AG04450 (cell line): ENCODE data around the gene DNAJC15. TPM values are rescaled to one million over a fixed set of nuclear protein-coding genes. Genes with fewer than 3 reads are reported as not detected.

Experiments used
- CTCF ChIA-PET: fragments of 300-600, 350-600 bp; formaldehyde crosslinking; extraction: SDS; loops from one replicate; lab custom pipeline; 2022; ENCODE audit warnings: antibody characterized with exemption, inconsistent platforms; lab: Charles Lee
- POLR2A ChIA-PET: fragments of 350-600 bp; formaldehyde crosslinking; extraction: SDS; loops from one replicate; lab custom pipeline; 2021; ENCODE audit warnings: antibody characterized with exemption, inconsistent platforms; lab: Yijun Ruan, JAX
- DNase-seq: peaks from one replicate; pipeline ENCODE4 v3.0.0-alpha.2; 2011; ENCODE audit warnings: low read depth, low spot score
- H3K27ac ChIP-seq: one replicate; pipeline ENCODE4 v1.5.1; 2012; ENCODE audit warnings: low read depth, low read length, control low read depth
- H3K27me3 ChIP-seq: one replicate; pipeline ENCODE4 v1.6.0; 2012; ENCODE audit warnings: low read length; ENCODE audit not compliant: control insufficient read depth, insufficient read depth
- H3K4me3 ChIP-seq: 2 replicates; pipeline ENCODE4 v1.5.1; 2011; ENCODE audit warnings: mild to moderate bottlenecking, low read depth, low read length, control low read depth
- H3K9me3 ChIP-seq: 2 replicates; pipeline ENCODE4 v1.5.1; 2012; ENCODE audit warnings: low read length; ENCODE audit not compliant: control insufficient read depth, insufficient read depth
- polyA plus RNA-seq: library from polyadenylated mRNA; depleted of rRNA; stranded (reverse); fragments of >200 nt; gene quantifications from 2 replicates; pipeline ENCODE4 v1.2.3, GENCODE V29; 2011
- TF ChIP-seq, protein P1 (sequence below): IDR thresholded peaks from 2 replicates; pipeline ENCODE4 v1.5.1; 2011; ENCODE audit warnings: low read depth, low read length, control low read depth, inconsistent platforms

The DNAJC15 gene
- polyA plus RNA-seq, 1 experiment, result 48.6 TPM

DNA sequence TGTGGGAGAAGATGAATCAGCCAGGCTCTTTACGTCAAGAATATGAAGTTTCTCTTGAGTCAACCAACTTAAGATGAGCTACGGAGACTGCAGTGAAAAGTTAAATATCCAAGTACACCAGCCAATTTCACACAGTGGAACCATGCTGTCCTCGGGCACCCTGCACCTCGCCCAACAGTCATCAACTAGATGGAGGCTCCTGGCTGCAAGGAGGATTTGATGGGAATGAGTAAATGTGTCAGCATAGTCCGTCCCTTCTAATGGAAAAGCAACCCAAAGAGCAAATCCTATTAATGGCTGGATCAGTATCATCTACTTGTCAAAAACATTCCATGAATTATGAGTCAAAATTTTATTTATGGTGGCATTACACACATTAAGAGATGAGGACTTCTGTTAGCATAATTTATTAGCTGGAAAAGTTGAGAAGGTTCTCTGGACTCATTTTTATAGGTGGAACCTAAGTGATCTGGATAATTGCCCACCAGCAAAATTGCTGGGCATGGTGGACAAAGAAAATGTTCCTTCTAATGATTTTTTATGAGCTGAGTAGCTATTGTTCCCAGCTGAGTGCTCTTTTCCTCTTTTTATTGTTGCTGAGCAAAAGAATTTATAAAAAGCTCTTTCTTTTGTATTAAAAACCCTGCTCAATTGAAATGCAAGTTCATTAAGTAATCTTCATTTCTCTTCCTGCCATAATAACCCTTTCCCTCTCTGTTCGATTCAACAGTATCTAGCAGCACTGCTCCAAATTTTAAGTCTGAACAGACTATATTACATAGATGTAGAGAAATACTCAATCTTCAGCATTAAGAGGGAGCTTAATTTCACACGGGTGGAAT lies 88.4 kb downstream of the DNAJC15 start:
- H3K9me3 ChIP-seq, result no peaks in the 10 kb centered on the region
- DNase-seq, result no peak
- H3K4me3 ChIP-seq, result no peak overlapping the region
- ChIA-PET CTCF (interaction anchor here (0.5 to 1.2 kb wide), 5 partner anchors 16 to 693 kb away, joined by 3 to 7 read pairs (median 4); no protein-coding TSS in a partner anchor), POLR2A (no interaction called here)
- TF ChIP-seq, protein P1, sequence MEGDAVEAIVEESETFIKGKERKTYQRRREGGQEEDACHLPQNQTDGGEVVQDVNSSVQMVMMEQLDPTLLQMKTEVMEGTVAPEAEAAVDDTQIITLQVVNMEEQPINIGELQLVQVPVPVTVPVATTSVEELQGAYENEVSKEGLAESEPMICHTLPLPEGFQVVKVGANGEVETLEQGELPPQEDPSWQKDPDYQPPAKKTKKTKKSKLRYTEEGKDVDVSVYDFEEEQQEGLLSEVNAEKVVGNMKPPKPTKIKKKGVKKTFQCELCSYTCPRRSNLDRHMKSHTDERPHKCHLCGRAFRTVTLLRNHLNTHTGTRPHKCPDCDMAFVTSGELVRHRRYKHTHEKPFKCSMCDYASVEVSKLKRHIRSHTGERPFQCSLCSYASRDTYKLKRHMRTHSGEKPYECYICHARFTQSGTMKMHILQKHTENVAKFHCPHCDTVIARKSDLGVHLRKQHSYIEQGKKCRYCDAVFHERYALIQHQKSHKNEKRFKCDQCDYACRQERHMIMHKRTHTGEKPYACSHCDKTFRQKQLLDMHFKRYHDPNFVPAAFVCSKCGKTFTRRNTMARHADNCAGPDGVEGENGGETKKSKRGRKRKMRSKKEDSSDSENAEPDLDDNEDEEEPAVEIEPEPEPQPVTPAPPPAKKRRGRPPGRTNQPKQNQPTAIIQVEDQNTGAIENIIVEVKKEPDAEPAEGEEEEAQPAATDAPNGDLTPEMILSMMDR, result no peak
- H3K27me3 ChIP-seq, result no peaks in the 10 kb centered on the region
- H3K27ac ChIP-seq, result no peak overlapping the region

DNA sequence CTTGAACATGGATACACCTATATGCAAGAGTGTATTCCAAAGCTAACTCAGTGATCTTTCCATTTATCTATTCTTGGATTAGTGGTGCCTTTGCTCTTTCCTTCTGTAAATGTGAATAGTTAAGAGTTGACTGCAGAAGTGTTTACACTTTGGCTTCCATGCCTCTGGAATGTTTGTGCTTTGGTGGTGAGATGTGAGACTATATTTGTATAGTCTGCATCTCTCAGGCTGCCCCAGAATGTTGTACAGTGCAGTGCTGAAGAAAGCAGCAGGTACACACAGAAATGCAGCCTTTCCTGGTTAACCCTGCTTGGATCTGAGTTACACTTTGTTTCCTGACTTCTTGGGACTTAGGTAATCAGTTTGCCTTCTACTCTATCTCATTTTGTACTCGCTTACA lies 90.2 kb downstream of the DNAJC15 start:
- no peaks in the 10 kb centered on the region for H3K27me3 ChIP-seq
- no peaks in the 10 kb centered on the region for H3K9me3 ChIP-seq
- CTCF ChIA-PET, result no interaction called here
- POLR2A ChIA-PET, result no interaction called here
- DNase-seq, result peak; percentile 26
- TF ChIP-seq, protein P1, result no peak
- no peak overlapping the region for H3K4me3 ChIP-seq
- no peak overlapping the region for H3K27ac ChIP-seq

DNA sequence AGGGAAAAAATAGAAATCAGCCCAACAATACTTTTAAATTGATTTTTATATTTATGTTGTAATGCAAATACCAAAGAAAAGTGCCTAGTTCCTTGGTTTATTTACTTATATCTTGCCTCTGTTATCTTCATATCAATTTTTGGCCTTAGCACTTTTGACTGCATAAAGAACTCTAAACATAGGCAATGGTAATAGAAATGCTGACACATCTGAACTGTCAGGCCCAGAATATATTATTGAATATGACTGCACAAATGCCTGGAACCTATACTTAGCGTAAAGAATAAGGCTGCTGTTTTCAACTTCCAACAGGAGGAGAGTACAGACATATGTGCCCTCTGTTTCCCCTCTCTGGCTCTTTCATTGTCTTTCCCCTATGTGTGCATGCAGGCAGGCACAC lies 91.1 kb downstream of the DNAJC15 start:
- DNase-seq, result no peak
- Histone ChIP-seq H3K4me3 (no peak overlapping the region), H3K27ac (no peak overlapping the region), H3K9me3 (no peaks in the 10 kb centered on the region), H3K27me3 (no peaks in the 10 kb centered on the region)
- TF ChIP-seq, protein P1, result no peak
- ChIA-PET CTCF (no interaction called here), POLR2A (no interaction called here)

GRCh38 chr13:43115141-43115540 lies 91.8 kb downstream of the DNAJC15 start:
- Histone ChIP-seq H3K27me3 (no peaks in the 10 kb centered on the region), H3K27ac (no peak overlapping the region), H3K9me3 (no peaks in the 10 kb centered on the region), H3K4me3 (no peak overlapping the region)
- TF ChIP-seq, protein P1, result no peak
- DNase-seq, result no peak
- CTCF ChIA-PET, result no interaction called here
- POLR2A ChIA-PET, result no interaction called here

DNA sequence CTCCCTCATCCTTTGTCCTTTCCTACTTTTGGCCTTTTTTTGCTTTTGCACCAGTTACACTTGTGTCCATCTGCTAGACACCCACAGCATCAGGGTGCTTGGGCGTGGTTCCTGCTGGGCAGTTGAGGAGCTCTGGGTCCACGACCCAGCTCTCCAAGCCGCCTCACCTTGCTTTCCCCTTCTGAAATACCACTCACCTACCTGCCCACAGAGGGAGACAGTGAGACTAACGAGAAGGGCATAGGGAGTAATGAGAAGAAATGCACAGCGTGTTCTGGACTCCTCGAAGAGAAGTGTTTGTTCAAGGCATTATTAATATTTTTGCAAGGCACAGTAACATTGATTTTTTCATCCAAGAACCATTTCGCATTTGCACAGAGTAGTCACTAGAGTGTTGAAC lies 92.9 kb downstream of the DNAJC15 start:
- Histone ChIP-seq H3K4me3 (no peak overlapping the region), H3K27ac (no peak overlapping the region), H3K27me3 (peaks cover 2% of the 10 kb centered on the region), H3K9me3 (no peaks in the 10 kb centered on the region)
- TF ChIP-seq, protein P1, result no peak
- POLR2A ChIA-PET, result no interaction called here
- CTCF ChIA-PET, result no interaction called here
- DNase-seq, result no peak
